Sigmoid colon (tissue), 7 donors: ENCODE data around the gene MRPL37. TPM values are rescaled to one million over a fixed set of nuclear protein-coding genes. Genes with fewer than 3 reads are reported as not detected.

ENCODE experiments used
- DNase-seq: peaks from one replicate; pipeline ENCODE4 v3.0.0-alpha.2; 2019
- H3K27ac ChIP-seq, 4 donors: fragments of 200-600 bp; sonication (generic); one replicate each; pipeline ENCODE4 v1.5.1; 2016 to 2019; ENCODE audit warnings: mild to moderate bottlenecking in 1 of 4
- H3K27me3 ChIP-seq, 3 donors: fragments of 200-600 bp; sonication (generic); one replicate each; pipeline ENCODE4 v1.5.1; 2019; ENCODE audit warnings: mild to moderate bottlenecking in 1 of 3
- H3K36me3 ChIP-seq, 4 donors: fragments of 200-600 bp; sonication (generic); one replicate each; pipeline ENCODE4 v1.5.1; 2016 to 2019
- H3K4me1 ChIP-seq, 4 donors: fragments of 200-600 bp; sonication (generic); one replicate each; pipeline ENCODE4 v1.5.1; 2017 to 2019
- H3K4me3 ChIP-seq, 4 donors: fragments of 200-600 bp; sonication (generic); one replicate each; pipeline ENCODE4 v1.5.1; 2017 to 2019; ENCODE audit warnings: mild to moderate bottlenecking in 2 of 4, moderate library complexity in 1 of 4
- H3K9me3 ChIP-seq, 4 donors: fragments of 200-600 bp in 3 of 4; sonication (generic) in 3 of 4; one replicate each; pipeline versions ENCODE4 v1.5.1 to v1.6.1; 2013 to 2019
- EP300 ChIP-seq, 4 donors: sonication (generic); formaldehyde crosslinking; IDR thresholded peaks; one replicate each; pipeline ENCODE4 v1.6.1; 2017; ENCODE audit warnings: antibody characterized with exemption in 4 of 4
- POLR2A ChIP-seq, 2 donors: fragments of 450-650 bp; IDR thresholded peaks; one replicate each; pipeline ENCODE4 v1.6.1; 2016; ENCODE audit warnings: antibody characterized with exemption in 2 of 2, mild to moderate bottlenecking in 2 of 2, moderate library complexity in 2 of 2
- POLR2AphosphoS5 ChIP-seq, 4 donors: sonication (generic); formaldehyde crosslinking; IDR thresholded peaks; one replicate each; pipeline ENCODE4 v1.6.1; 2017; ENCODE audit warnings: antibody characterized with exemption in 4 of 4
- WGBS, 2 donors: extraction: QIAGEN DNeasy Blood & Tissue Kit; methylation state at CpG; one replicate each; pipeline ENCODE4 v1.1.7; 2013; 5-methylcytosine and 5-hydroxymethylcytosine counted together
- intact Hi-C: fragments of 100-400 bp; cut with DNase I; formaldehyde crosslinking; loops from one replicate; pipeline ENCODE4 v1.15.1; 2023
- polyA plus RNA-seq, 3 donors: library from polyadenylated mRNA; stranded (reverse); fragments of 200-250 nt; gene quantifications; one replicate each; pipeline ENCODE4 v1.2.3, GENCODE V29; 2013
- total RNA-seq, 4 donors: library from RNA; depleted of rRNA; stranded (reverse); fragments of >200 nt; gene quantifications; one replicate each; pipeline ENCODE4 v1.1.0, GENCODE V29; 2016
- TF ChIP-seq, protein P1 (sequence below), 4 experiments: fragments of 450-650 bp in 3 of 4; fragments of 200-600 bp in 1 of 4; IDR thresholded peaks; one replicate each; pipeline ENCODE4 v1.5.1; 2016 to 2019; ENCODE audit warnings: antibody characterized with exemption in 4 of 4, mild to moderate bottlenecking in 3 of 4, moderate library complexity in 2 of 4
- donor health status: healthy with polysubstance abuse.
- donor health status: Bipolar disorder and iron deficiency.
- donor health status: healthy.

MRPL37 gene
- total and polyA plus RNA-seq, 7 donors, result 40.7 to 80.2 (median 59.2) TPM

- Histone ChIP-seq H3K36me3 (peaks cover 0 to 25% (median 8%) of the 10 kb centered on the region in 4 donors), H3K27me3 (no peaks in the 10 kb centered on the region), H3K4me1 (peaks cover 0 to 11% (median 0%) of the 10 kb centered on the region in 4 donors), H3K27ac (no peak overlapping the region), H3K4me3 (no peak overlapping the region), H3K9me3 (no peaks in the 10 kb centered on the region)
- TF ChIP-seq POLR2A (IDR thresholded peaks at IDR 0.05), result no peak
- no peak for TF ChIP-seq POLR2AphosphoS5 (IDR thresholded peaks at IDR 0.05)
- TF ChIP-seq, protein P1, sequence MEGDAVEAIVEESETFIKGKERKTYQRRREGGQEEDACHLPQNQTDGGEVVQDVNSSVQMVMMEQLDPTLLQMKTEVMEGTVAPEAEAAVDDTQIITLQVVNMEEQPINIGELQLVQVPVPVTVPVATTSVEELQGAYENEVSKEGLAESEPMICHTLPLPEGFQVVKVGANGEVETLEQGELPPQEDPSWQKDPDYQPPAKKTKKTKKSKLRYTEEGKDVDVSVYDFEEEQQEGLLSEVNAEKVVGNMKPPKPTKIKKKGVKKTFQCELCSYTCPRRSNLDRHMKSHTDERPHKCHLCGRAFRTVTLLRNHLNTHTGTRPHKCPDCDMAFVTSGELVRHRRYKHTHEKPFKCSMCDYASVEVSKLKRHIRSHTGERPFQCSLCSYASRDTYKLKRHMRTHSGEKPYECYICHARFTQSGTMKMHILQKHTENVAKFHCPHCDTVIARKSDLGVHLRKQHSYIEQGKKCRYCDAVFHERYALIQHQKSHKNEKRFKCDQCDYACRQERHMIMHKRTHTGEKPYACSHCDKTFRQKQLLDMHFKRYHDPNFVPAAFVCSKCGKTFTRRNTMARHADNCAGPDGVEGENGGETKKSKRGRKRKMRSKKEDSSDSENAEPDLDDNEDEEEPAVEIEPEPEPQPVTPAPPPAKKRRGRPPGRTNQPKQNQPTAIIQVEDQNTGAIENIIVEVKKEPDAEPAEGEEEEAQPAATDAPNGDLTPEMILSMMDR (IDR thresholded peaks at IDR 0.05), result no peak
- TF ChIP-seq EP300 (IDR thresholded peaks at IDR 0.05), result no peak
- intact Hi-C loops, result no loop called here
- no peak for DNase-seq
- 83 to 85% methylated on average over 9 of the region's 9 CpGs for WGBS, 2 donors
These were observed 55.2 kb downstream of the MRPL37 start for GRCh38 chr1:54255026-54255702.

GRCh38 chr1:54256522-54257345 is 56.8 kb downstream of the MRPL37 start:
- Histone ChIP-seq H3K9me3 (no peaks in the 10 kb centered on the region), H3K36me3 (peaks cover 0 to 9% (median 0%) of the 10 kb centered on the region in 4 donors), H3K4me1 (peaks cover 0 to 11% (median 0%) of the 10 kb centered on the region in 4 donors), H3K4me3 (no peak overlapping the region), H3K27me3 (no peaks in the 10 kb centered on the region), H3K27ac (no peak overlapping the region)
- intact Hi-C loops, result no loop called here
- DNase-seq, result no peak
- WGBS, 2 donors, result 44 to 73% methylated on average over 13 of the region's 13 CpGs
- TF ChIP-seq POLR2AphosphoS5 (IDR thresholded peaks at IDR 0.05) (no peak), EP300 (IDR thresholded peaks at IDR 0.05) (no peak), POLR2A (IDR thresholded peaks at IDR 0.05) (no peak)
- TF ChIP-seq, protein P1 (IDR thresholded peaks at IDR 0.05), result no peak

- Histone ChIP-seq H3K4me1 (peaks cover 0 to 11% (median 0%) of the 10 kb centered on the region in 4 donors), H3K27ac (no peak overlapping the region), H3K4me3 (no peak overlapping the region), H3K27me3 (no peaks in the 10 kb centered on the region), H3K36me3 (peaks cover 0 to 9% (median 0%) of the 10 kb centered on the region in 4 donors), H3K9me3 (no peaks in the 10 kb centered on the region)
- no peak for TF ChIP-seq POLR2AphosphoS5 (IDR thresholded peaks at IDR 0.05)
- no peak for TF ChIP-seq EP300 (IDR thresholded peaks at IDR 0.05)
- no peak for TF ChIP-seq POLR2A (IDR thresholded peaks at IDR 0.05)
- TF ChIP-seq, protein P1 (IDR thresholded peaks at IDR 0.05), result no peak
- intact Hi-C loops, result no loop called here
- no peak for DNase-seq
- 31 to 74% methylated on average over 10 of the region's 10 CpGs for WGBS, 2 donors
These were observed 57.3 kb downstream of the MRPL37 start for GRCh38 chr1:54257346-54257620.

- Histone ChIP-seq H3K27ac (no peak overlapping the region), H3K4me3 (no peak overlapping the region), H3K9me3 (no peaks in the 10 kb centered on the region), H3K36me3 (peaks cover 0 to 9% (median 0%) of the 10 kb centered on the region in 4 donors), H3K4me1 (peaks cover 0 to 11% (median 0%) of the 10 kb centered on the region in 4 donors), H3K27me3 (no peaks in the 10 kb centered on the region)
- intact Hi-C loops, result no loop called here
- WGBS, 2 donors, result 94 to 95% methylated on average over 23 of the region's 23 CpGs
- no peak for DNase-seq
- TF ChIP-seq POLR2A (IDR thresholded peaks at IDR 0.05), result no peak
- no peak for TF ChIP-seq EP300 (IDR thresholded peaks at IDR 0.05)
- no peak for TF ChIP-seq POLR2AphosphoS5 (IDR thresholded peaks at IDR 0.05)
- TF ChIP-seq, protein P1 (IDR thresholded peaks at IDR 0.05), result no peak
These were observed 57.9 kb downstream of the MRPL37 start for GRCh38 chr1:54257876-54258275.
